Liver (tissue), 3 donors: Measurements from ENCODE around the gene ERI3.

Source experiments
- EGR1 ChIP-seq, 2 donors: IDR thresholded peaks; 2 replicates each; pipeline ENCODE4 v1.6.1; 2016 to 2018; ENCODE audit warnings: antibody characterized with exemption in 2 of 2, low read depth in 2 of 2
- FOXA1 ChIP-seq: IDR thresholded peaks from 2 replicates; pipeline ENCODE4 v1.6.1; 2016; ENCODE audit warnings: antibody characterized with exemption
- HNF4G ChIP-seq: IDR thresholded peaks from 2 replicates; pipeline ENCODE4 v1.6.1; 2016; ENCODE audit warnings: antibody characterized with exemption
- JUND ChIP-seq, 2 donors: IDR thresholded peaks; 2 replicates each; pipeline ENCODE4 v1.6.1; 2016; ENCODE audit warnings: antibody characterized with exemption in 2 of 2
- RAD21 ChIP-seq, 2 donors: IDR thresholded peaks; 2 replicates each; pipeline ENCODE4 v1.6.1; 2016; ENCODE audit warnings: antibody characterized with exemption in 2 of 2, mild to moderate bottlenecking in 2 of 2
- RXRA ChIP-seq, 2 donors: IDR thresholded peaks; 2 replicates each; pipeline ENCODE4 v1.6.1; 2017 to 2018; ENCODE audit warnings: antibody characterized with exemption in 2 of 2, mild to moderate bottlenecking in 1 of 2
- SP1 ChIP-seq: IDR thresholded peaks from 2 replicates; pipeline ENCODE4 v1.6.1; 2018; ENCODE audit warnings: antibody characterized with exemption, mild to moderate bottlenecking
- TAF1 ChIP-seq: conservative IDR thresholded peaks from 2 replicates; pipeline ENCODE4 v1.6.1; 2016; ENCODE audit warnings: antibody characterized with exemption, mild to moderate bottlenecking
- YY1 ChIP-seq: IDR thresholded peaks from 2 replicates; pipeline ENCODE4 v1.6.1; 2016; ENCODE audit warnings: antibody characterized with exemption, mild to moderate bottlenecking
- TF ChIP-seq, protein P1 (sequence below): fragments of 150-350 bp; IDR thresholded peaks from 2 replicates; pipeline ENCODE4 v1.5.1; 2017; ENCODE audit warnings: improper control_type of control experiment, low read depth, low read length; ENCODE audit not compliant: missing input control
- TF ChIP-seq, protein P2 (sequence below): IDR thresholded peaks from 2 replicates; pipeline ENCODE4 v1.6.1; 2016; ENCODE audit warnings: antibody characterized with exemption, mild to moderate bottlenecking
- TF ChIP-seq, protein P3 (sequence below): IDR thresholded peaks from 2 replicates; pipeline ENCODE4 v1.6.1; 2016; ENCODE audit warnings: antibody characterized with exemption
- donor health status: healthy.
- donor health status: healthy.

DNA sequence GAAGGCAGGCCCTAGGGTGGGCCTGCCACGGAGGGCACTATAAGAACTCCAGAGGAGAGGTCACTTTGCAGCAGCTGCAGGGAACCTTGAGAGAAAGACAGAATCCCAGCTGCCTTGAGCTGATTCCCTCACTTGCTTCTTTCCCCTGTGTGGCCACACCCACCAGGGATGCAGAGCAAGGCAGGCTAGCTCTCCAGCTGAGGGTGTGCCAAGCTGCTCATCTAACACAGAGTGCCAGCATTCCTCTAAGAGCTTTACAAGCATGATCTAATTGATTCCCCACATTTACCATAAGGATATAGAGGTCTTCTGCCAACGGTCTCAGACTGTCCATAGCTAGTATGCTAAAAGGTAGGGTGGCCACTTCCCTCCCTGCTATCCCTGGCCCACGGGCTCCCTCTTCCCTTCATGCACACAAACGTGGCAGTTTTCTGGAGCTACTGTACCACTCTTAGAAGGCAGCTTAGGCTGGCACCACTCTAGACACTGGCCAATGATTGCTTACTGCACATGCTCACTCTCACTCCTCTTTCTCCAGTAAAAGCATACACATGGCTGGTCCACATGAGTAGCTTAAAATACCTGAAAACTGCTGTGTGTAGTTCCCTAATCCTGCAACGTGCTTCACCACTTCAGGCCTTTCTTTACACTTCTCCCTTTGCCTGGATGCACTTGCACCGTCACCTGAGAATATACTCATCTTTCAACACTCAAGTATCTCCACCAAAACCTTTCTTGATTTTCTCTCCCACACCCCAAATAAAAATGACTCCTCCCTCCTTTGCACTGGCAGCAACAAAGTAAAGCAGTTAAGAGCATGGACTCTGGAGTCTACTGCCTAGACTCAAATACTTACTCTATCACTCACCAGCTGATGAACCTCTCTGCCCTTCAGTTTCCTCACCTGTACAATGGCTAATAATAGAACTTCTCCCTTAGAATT, 84.1 kb downstream of the ERI3 start:
- TF ChIP-seq RAD21 (IDR thresholded peaks at IDR 0.05) (no peak), HNF4G (no peak), FOXA1 (no peak), SP1 (no peak), EGR1 (IDR thresholded peaks at IDR 0.05; ENCODE audit: low read depth in 2 of 2) (no peak), TAF1 (no peak), JUND (IDR thresholded peaks at IDR 0.05) (no peak), RXRA (IDR thresholded peaks at IDR 0.05) (no peak), YY1 (no peak)
- TF ChIP-seq, protein P1, sequence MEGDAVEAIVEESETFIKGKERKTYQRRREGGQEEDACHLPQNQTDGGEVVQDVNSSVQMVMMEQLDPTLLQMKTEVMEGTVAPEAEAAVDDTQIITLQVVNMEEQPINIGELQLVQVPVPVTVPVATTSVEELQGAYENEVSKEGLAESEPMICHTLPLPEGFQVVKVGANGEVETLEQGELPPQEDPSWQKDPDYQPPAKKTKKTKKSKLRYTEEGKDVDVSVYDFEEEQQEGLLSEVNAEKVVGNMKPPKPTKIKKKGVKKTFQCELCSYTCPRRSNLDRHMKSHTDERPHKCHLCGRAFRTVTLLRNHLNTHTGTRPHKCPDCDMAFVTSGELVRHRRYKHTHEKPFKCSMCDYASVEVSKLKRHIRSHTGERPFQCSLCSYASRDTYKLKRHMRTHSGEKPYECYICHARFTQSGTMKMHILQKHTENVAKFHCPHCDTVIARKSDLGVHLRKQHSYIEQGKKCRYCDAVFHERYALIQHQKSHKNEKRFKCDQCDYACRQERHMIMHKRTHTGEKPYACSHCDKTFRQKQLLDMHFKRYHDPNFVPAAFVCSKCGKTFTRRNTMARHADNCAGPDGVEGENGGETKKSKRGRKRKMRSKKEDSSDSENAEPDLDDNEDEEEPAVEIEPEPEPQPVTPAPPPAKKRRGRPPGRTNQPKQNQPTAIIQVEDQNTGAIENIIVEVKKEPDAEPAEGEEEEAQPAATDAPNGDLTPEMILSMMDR: no peak
- TF ChIP-seq, protein P2, sequence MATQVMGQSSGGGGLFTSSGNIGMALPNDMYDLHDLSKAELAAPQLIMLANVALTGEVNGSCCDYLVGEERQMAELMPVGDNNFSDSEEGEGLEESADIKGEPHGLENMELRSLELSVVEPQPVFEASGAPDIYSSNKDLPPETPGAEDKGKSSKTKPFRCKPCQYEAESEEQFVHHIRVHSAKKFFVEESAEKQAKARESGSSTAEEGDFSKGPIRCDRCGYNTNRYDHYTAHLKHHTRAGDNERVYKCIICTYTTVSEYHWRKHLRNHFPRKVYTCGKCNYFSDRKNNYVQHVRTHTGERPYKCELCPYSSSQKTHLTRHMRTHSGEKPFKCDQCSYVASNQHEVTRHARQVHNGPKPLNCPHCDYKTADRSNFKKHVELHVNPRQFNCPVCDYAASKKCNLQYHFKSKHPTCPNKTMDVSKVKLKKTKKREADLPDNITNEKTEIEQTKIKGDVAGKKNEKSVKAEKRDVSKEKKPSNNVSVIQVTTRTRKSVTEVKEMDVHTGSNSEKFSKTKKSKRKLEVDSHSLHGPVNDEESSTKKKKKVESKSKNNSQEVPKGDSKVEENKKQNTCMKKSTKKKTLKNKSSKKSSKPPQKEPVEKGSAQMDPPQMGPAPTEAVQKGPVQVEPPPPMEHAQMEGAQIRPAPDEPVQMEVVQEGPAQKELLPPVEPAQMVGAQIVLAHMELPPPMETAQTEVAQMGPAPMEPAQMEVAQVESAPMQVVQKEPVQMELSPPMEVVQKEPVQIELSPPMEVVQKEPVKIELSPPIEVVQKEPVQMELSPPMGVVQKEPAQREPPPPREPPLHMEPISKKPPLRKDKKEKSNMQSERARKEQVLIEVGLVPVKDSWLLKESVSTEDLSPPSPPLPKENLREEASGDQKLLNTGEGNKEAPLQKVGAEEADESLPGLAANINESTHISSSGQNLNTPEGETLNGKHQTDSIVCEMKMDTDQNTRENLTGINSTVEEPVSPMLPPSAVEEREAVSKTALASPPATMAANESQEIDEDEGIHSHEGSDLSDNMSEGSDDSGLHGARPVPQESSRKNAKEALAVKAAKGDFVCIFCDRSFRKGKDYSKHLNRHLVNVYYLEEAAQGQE: no peak
- TF ChIP-seq, protein P3, sequence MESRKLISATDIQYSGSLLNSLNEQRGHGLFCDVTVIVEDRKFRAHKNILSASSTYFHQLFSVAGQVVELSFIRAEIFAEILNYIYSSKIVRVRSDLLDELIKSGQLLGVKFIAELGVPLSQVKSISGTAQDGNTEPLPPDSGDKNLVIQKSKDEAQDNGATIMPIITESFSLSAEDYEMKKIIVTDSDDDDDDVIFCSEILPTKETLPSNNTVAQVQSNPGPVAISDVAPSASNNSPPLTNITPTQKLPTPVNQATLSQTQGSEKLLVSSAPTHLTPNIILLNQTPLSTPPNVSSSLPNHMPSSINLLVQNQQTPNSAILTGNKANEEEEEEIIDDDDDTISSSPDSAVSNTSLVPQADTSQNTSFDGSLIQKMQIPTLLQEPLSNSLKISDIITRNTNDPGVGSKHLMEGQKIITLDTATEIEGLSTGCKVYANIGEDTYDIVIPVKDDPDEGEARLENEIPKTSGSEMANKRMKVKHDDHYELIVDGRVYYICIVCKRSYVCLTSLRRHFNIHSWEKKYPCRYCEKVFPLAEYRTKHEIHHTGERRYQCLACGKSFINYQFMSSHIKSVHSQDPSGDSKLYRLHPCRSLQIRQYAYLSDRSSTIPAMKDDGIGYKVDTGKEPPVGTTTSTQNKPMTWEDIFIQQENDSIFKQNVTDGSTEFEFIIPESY: no peak
